Keratinocyte (primary cell): ENCODE measurements around the gene SCRG1. TPM values are rescaled to one million over a fixed set of nuclear protein-coding genes. Genes with fewer than 3 reads are reported as not detected.

Experiments
- DNase-seq: peaks from one replicate; pipeline ENCODE4 v3.0.0-alpha.2; 2011; ENCODE audit warnings: low read depth, missing footprints, low spot score
- FAIRE-seq: peaks from 2 replicates; lab custom pipeline; 2011; peaks lifted over from hg19 to GRCh38; lab: Jason Lieb, UNC
- H2AFZ ChIP-seq: 2 replicates; pipeline ENCODE4 v1.6.0; 2012; ENCODE audit warnings: low read length, control low read depth, inconsistent platforms; ENCODE audit not compliant: control insufficient read depth
- H3K27ac ChIP-seq: 2 replicates; pipeline ENCODE4 v1.5.1; 2011; ENCODE audit warnings: low read length; ENCODE audit not compliant: control insufficient read depth, insufficient read depth
- H3K27me3 ChIP-seq: 3 replicates; pipeline ENCODE4 v1.6.0; 2011; ENCODE audit warnings: low read length; ENCODE audit not compliant: control insufficient read depth, insufficient read depth; ENCODE audit errors: extremely low read depth
- H3K36me3 ChIP-seq, 2 experiments: 2 replicates in 1 of 2; 3 replicates in 1 of 2; pipeline ENCODE4 v1.5.1; 2011; ENCODE audit warnings: low read length in 2 of 2, mild to moderate bottlenecking in 1 of 2; ENCODE audit not compliant: control insufficient read depth in 2 of 2, insufficient read depth in 2 of 2; ENCODE audit errors: extremely low read depth in 1 of 2
- H3K4me1 ChIP-seq: 3 replicates; pipeline ENCODE4 v1.5.1; 2011; ENCODE audit warnings: low read length; ENCODE audit not compliant: control insufficient read depth, insufficient read depth; ENCODE audit errors: extremely low read depth
- H3K4me2 ChIP-seq: 3 replicates; pipeline ENCODE4 v1.6.0; 2011; ENCODE audit warnings: low read depth, low read length; ENCODE audit not compliant: control insufficient read depth, insufficient read depth; ENCODE audit errors: extremely low read depth
- H3K4me3 ChIP-seq, 3 experiments: fragments of 200-600 bp in 1 of 3; sonication (generic) in 1 of 3; 2 replicates in 2 of 3; 3 replicates in 1 of 3; pipeline ENCODE4 v1.5.1; 2011 to 2016; ENCODE audit warnings: low read length in 3 of 3, mild to moderate bottlenecking in 3 of 3, control low read depth in 2 of 3, inconsistent platforms in 1 of 3, low read depth in 1 of 3, mixed read lengths in 1 of 3, mixed run types in 1 of 3, moderate library complexity in 1 of 3; ENCODE audit not compliant: control insufficient read depth in 2 of 3, insufficient read depth in 2 of 3; ENCODE audit errors: extremely low read depth in 1 of 3
- H3K79me2 ChIP-seq: 2 replicates; pipeline ENCODE4 v1.6.0; 2012; ENCODE audit warnings: low read length; ENCODE audit not compliant: control insufficient read depth, insufficient read depth
- H3K9ac ChIP-seq: 3 replicates; pipeline ENCODE4 v1.6.0; 2011; ENCODE audit warnings: low read length; ENCODE audit not compliant: control insufficient read depth, insufficient read depth; ENCODE audit errors: extremely low read depth
- H3K9me1 ChIP-seq: 3 replicates; pipeline ENCODE4 v1.6.0; 2011; ENCODE audit warnings: low read length; ENCODE audit not compliant: control insufficient read depth, insufficient read depth; ENCODE audit errors: extremely low read depth
- H3K9me3 ChIP-seq: 2 replicates; pipeline ENCODE4 v1.5.1; 2012; ENCODE audit warnings: low read depth, low read length; ENCODE audit not compliant: control insufficient read depth
- H4K20me1 ChIP-seq: 3 replicates; pipeline ENCODE4 v1.6.0; 2011; ENCODE audit warnings: low read length; ENCODE audit not compliant: control insufficient read depth, insufficient read depth; ENCODE audit errors: extremely low read depth
- CTCF ChIP-seq, 3 experiments: IDR thresholded peaks in 1 of 3; conservative IDR thresholded peaks in 1 of 3; optimal IDR thresholded peaks in 1 of 3; 2 replicates in 2 of 3; 3 replicates in 1 of 3; pipeline versions ENCODE3 to v1.5.1; 2011; ENCODE audit warnings: low read length in 3 of 3, mild to moderate bottlenecking in 3 of 3, moderate library complexity in 2 of 3, control low read depth in 1 of 3, inconsistent platforms in 1 of 3; ENCODE audit not compliant: insufficient read depth in 2 of 3; ENCODE audit errors: extremely low read depth in 1 of 3
- EZH2 ChIP-seq: IDR thresholded peaks from one replicate; pipeline ENCODE4 v1.6.1; 2012; ENCODE audit warnings: inconsistent platforms, mild to moderate bottlenecking, low read length, moderate library complexity
- dilution Hi-C: fragments of 300-500 bp; cut with MboI; formaldehyde crosslinking; loops from one replicate; pipeline ENCODE4 v1.7.0; 2020; ENCODE audit warnings: low sequenced_read_pairs; ENCODE audit not compliant: extremely low pct_ligation_motif_present
- polyA plus RNA-seq, 5 experiments: library from polyadenylated mRNA; depleted of rRNA in 3 of 5; stranded (reverse) in 3 of 5; stranded (forward) in 1 of 5; unstranded in 1 of 5; fragments of >200 nt; gene quantifications; 1 replicate in 1 of 5; 2 replicates in 3 of 5; 3 replicates in 1 of 5; pipeline versions ENCODE4 v1.2.1 to v1.2.3, GENCODE V29; 2011 to 2012; ENCODE audit warnings: missing spikeins in 2 of 5, low read depth in 1 of 5, low replicate concordance in 1 of 5

SCRG1 gene
- polyA plus RNA-seq, 1 donor (not counting 4 experiments of a cell fraction or from before 2014, with no cell fraction given) = not detected

- no peaks in the 10 kb centered on the region for H3K79me2 ChIP-seq
- no peak overlapping the region for H3K9ac ChIP-seq
- no peak for DNase-seq
- no peaks in the 10 kb centered on the region for H4K20me1 ChIP-seq
- H3K4me3 ChIP-seq = no peak overlapping the region
- TF ChIP-seq EZH2 (no peak), CTCF (optimal IDR thresholded peaks at IDR 0.05 in 1 of 3, IDR thresholded peaks at IDR 0.05 in 1 of 3, conservative IDR thresholded peaks at IDR 0.05 in 1 of 3; ENCODE audit: extremely low read depth in 1 of 3, insufficient read depth in 2 of 3, low read length in 3 of 3) (no peak)
- dilution Hi-C loops = no loop called here
- no peak for FAIRE-seq
- H3K4me2 ChIP-seq = no peak overlapping the region
- H3K27me3 ChIP-seq = no peaks in the 10 kb centered on the region
- H3K27ac ChIP-seq = no peak overlapping the region
- H3K9me1 ChIP-seq = no peaks in the 10 kb centered on the region
- no peaks in the 10 kb centered on the region for H3K4me1 ChIP-seq
- H3K9me3 ChIP-seq = no peaks in the 10 kb centered on the region
- H2AFZ ChIP-seq = no peak overlapping the region
- no peaks in the 10 kb centered on the region for H3K36me3 ChIP-seq
Measured at GRCh38 chr4:173404296-173404865, 5.5 kb upstream of the SCRG1 start.

- DNase-seq = no peak
- H3K4me3 ChIP-seq = no peak overlapping the region
- no peaks in the 10 kb centered on the region for H3K36me3 ChIP-seq
- H2AFZ ChIP-seq = no peak overlapping the region
- no peaks in the 10 kb centered on the region for H3K79me2 ChIP-seq
- FAIRE-seq = no peak
- TF ChIP-seq EZH2 = no peak
- TF ChIP-seq CTCF (optimal IDR thresholded peaks at IDR 0.05 in 1 of 3, IDR thresholded peaks at IDR 0.05 in 1 of 3, conservative IDR thresholded peaks at IDR 0.05 in 1 of 3; ENCODE audit: extremely low read depth in 1 of 3, insufficient read depth in 2 of 3, low read length in 3 of 3) = no peak
- no peaks in the 10 kb centered on the region for H3K9me1 ChIP-seq
- H3K4me1 ChIP-seq = no peaks in the 10 kb centered on the region
- no peak overlapping the region for H3K4me2 ChIP-seq
- dilution Hi-C loops = no loop called here
- H3K27me3 ChIP-seq = no peaks in the 10 kb centered on the region
- H3K27ac ChIP-seq = no peak overlapping the region
- no peaks in the 10 kb centered on the region for H4K20me1 ChIP-seq
- H3K9me3 ChIP-seq = no peaks in the 10 kb centered on the region
- no peak overlapping the region for H3K9ac ChIP-seq
Measured at GRCh38 chr4:173403051-173403450, 4.1 kb upstream of the SCRG1 start.
